ENCODE results near the gene KREMEN1.
"Not testable (repeated sequence)": the region's sequence is repeated elsewhere in the genome, so short reads cannot be mapped to it uniquely, and the experiment has no call there.

Gene KREMEN1

GRCh38 chr22:29072979-29073617 lies at the start of gene KREMEN1:
Gene KREMEN1, plus strand, starts transcription at chr22:29073035. Its CDS starts 96 bp downstream, at chr22:29073131.
- DNase-seq = no peak

- DNase-seq = no peak
These were observed 49.6 kb upstream of the KREMEN1 start for GRCh38 chr22:29023172-29023796.

- no peak for DNase-seq
These were observed 46.3 kb upstream of the KREMEN1 start for GRCh38 chr22:29026579-29026978.

GRCh38 chr22:29028468-29028867 lies 44.4 kb upstream of the KREMEN1 start:
- no peak for DNase-seq

- DNase-seq = no peak
These were observed 43.4 kb upstream of the KREMEN1 start for GRCh38 chr22:29029202-29030000.

GRCh38 chr22:29030016-29030617 lies 42.7 kb upstream of the KREMEN1 start:
- no peak for DNase-seq

GRCh38 chr22:29030618-29031226 lies 42.1 kb upstream of the KREMEN1 start:
- no peak for DNase-seq

GRCh38 chr22:29031227-29032011 lies 41.4 kb upstream of the KREMEN1 start:
- no peak for DNase-seq

GRCh38 chr22:29032014-29032475 lies 40.8 kb upstream of the KREMEN1 start:
- no peak for DNase-seq

GRCh38 chr22:29032584-29032983 lies 40.3 kb upstream of the KREMEN1 start:
- DNase-seq = no peak

- no peak for DNase-seq
These were observed 35.4 kb upstream of the KREMEN1 start for GRCh38 chr22:29037340-29037932.

GRCh38 chr22:29039148-29039547 lies 33.7 kb upstream of the KREMEN1 start:
- no peak for DNase-seq

- not testable (repeated sequence) for DNase-seq
These were observed 33.2 kb upstream of the KREMEN1 start for GRCh38 chr22:29039684-29040083.

- no peak for DNase-seq
These were observed 32.2 kb upstream of the KREMEN1 start for GRCh38 chr22:29040385-29041275.

- DNase-seq = no peak
These were observed 31.4 kb upstream of the KREMEN1 start for GRCh38 chr22:29041408-29041807.

GRCh38 chr22:29043906-29044575 lies 28.8 kb upstream of the KREMEN1 start:
- no peak for DNase-seq

GRCh38 chr22:29044657-29045176 lies 28.1 kb upstream of the KREMEN1 start:
- no peak for DNase-seq

- no peak for DNase-seq
These were observed 23.8 kb upstream of the KREMEN1 start for GRCh38 chr22:29048822-29049654.
